ENCODE data around the gene CD247. TPM values are rescaled to one million over a fixed set of nuclear protein-coding genes. Genes with fewer than 3 reads are reported as not detected.

CD247 gene
- total RNA-seq, 1 experiment from 2014 or later = not detected

GRCh38 chr1:167488786-167489185, 29.5 kb downstream of the CD247 start:
- intact Hi-C loops (cut with micrococcal nuclease) = no loop called here
- ATAC-seq = no peak
- no peak for TF ChIP-seq EZH2phosphoT487 (IDR thresholded peaks at IDR 0.05; ENCODE audit: borderline replicate concordance, low read length)
- TF ChIP-seq EZH2 (IDR thresholded peaks at IDR 0.05; ENCODE audit: low read length, unreplicated experiment) = no peak
- Histone ChIP-seq H3K4me2 (ENCODE audit: low read length) (no peak overlapping the region), H3K79me2 (ENCODE audit: low read length) (no peaks in the 10 kb centered on the region), H3K36me3 (ENCODE audit: low read depth, low read length) (no peaks in the 10 kb centered on the region), H3F3A (ENCODE audit: low read length, unreplicated experiment) (no peaks in the 10 kb centered on the region), H3K9ac (ENCODE audit: low read length) (no peak overlapping the region), H2AFZ (ENCODE audit: low read length) (no peak overlapping the region), H3K4me1 (ENCODE audit: insufficient read depth, low read length) (no peaks in the 10 kb centered on the region), H3K4me3 (ENCODE audit: low read length) (no peak overlapping the region), H3K27ac (ENCODE audit: low read length) (no peak overlapping the region), H3K9me2 (replicated peaks; ENCODE audit: low read length) (no peaks in the 10 kb centered on the region), H3K9me3 (ENCODE audit: low read length) (no peaks in the 10 kb centered on the region), H3K27me3 (ENCODE audit: low read length) (peaks cover 12% of the 10 kb centered on the region), H4K20me1 (ENCODE audit: low read length) (no peaks in the 10 kb centered on the region)
- CTCF ChIA-PET = no interaction called here
- POLR2A ChIA-PET (ENCODE audit: unreplicated experiment) = no interaction called here
- DNase-seq = no peak
- no TSS peak for BruUV-seq (replicated peaks)

- ChIA-PET CTCF (no interaction called here), POLR2A (ENCODE audit: unreplicated experiment) (no interaction called here)
- H4K20me1 ChIP-seq (ENCODE audit: low read length) = no peaks in the 10 kb centered on the region
- H3K4me1 ChIP-seq (ENCODE audit: insufficient read depth, low read length) = no peaks in the 10 kb centered on the region
- no peaks in the 10 kb centered on the region for H3F3A ChIP-seq (ENCODE audit: low read length, unreplicated experiment)
- no peak for DNase-seq
- H3K27me3 ChIP-seq (ENCODE audit: low read length) = peaks cover 5% of the 10 kb centered on the region; the same call in 1 of the 2 replicates
- no peaks in the 10 kb centered on the region for H3K36me3 ChIP-seq (ENCODE audit: low read depth, low read length)
- no peak overlapping the region for H3K9ac ChIP-seq (ENCODE audit: low read length)
- no TSS peak for BruUV-seq (replicated peaks)
- H3K9me3 ChIP-seq (ENCODE audit: low read length) = no peaks in the 10 kb centered on the region
- H3K27ac ChIP-seq (ENCODE audit: low read length) = no peak overlapping the region
- H3K4me3 ChIP-seq (ENCODE audit: low read length) = no peak overlapping the region
- no peaks in the 10 kb centered on the region for H3K9me2 ChIP-seq (replicated peaks; ENCODE audit: low read length)
- no peak overlapping the region for H2AFZ ChIP-seq (ENCODE audit: low read length)
- intact Hi-C loops (cut with micrococcal nuclease) = no loop called here
- no peak overlapping the region for H3K4me2 ChIP-seq (ENCODE audit: low read length)
- no peak for ATAC-seq
- TF ChIP-seq EZH2phosphoT487 (IDR thresholded peaks at IDR 0.05; ENCODE audit: borderline replicate concordance, low read length) (no peak), EZH2 (IDR thresholded peaks at IDR 0.05; ENCODE audit: low read length, unreplicated experiment) (no peak), CTCF (conservative IDR thresholded peaks at IDR 0.05; ENCODE audit: low read depth, low read length) (no peak)
- no peaks in the 10 kb centered on the region for H3K79me2 ChIP-seq (ENCODE audit: low read length)
Measured at GRCh38 chr1:167487614-167488013, 30.7 kb downstream of the CD247 start.

- BruUV-seq (replicated peaks) = no TSS peak
- CTCF ChIA-PET = no interaction called here
- H3K4me1 ChIP-seq (ENCODE audit: insufficient read depth, low read length) = no peaks in the 10 kb centered on the region
- H3K4me3 ChIP-seq (ENCODE audit: low read length) = no peak overlapping the region
- no peak for TF ChIP-seq CTCF (conservative IDR thresholded peaks at IDR 0.05; ENCODE audit: low read depth, low read length)
- TF ChIP-seq EZH2 (IDR thresholded peaks at IDR 0.05; ENCODE audit: low read length, unreplicated experiment) = no peak
- TF ChIP-seq EZH2phosphoT487 (IDR thresholded peaks at IDR 0.05; ENCODE audit: borderline replicate concordance, low read length) = no peak
- no peaks in the 10 kb centered on the region for H4K20me1 ChIP-seq (ENCODE audit: low read length)
- no peak overlapping the region for H3K4me2 ChIP-seq (ENCODE audit: low read length)
- no peaks in the 10 kb centered on the region for H3K27me3 ChIP-seq (ENCODE audit: low read length)
- H3K9me2 ChIP-seq (replicated peaks; ENCODE audit: low read length) = no peaks in the 10 kb centered on the region
- H3K9me3 ChIP-seq (ENCODE audit: low read length) = no peaks in the 10 kb centered on the region
- DNase-seq (no peak), ATAC-seq (no peak)
- no peaks in the 10 kb centered on the region for H3K79me2 ChIP-seq (ENCODE audit: low read length)
- H3K27ac ChIP-seq (ENCODE audit: low read length) = no peak overlapping the region
- H3K36me3 ChIP-seq (ENCODE audit: low read depth, low read length) = no peaks in the 10 kb centered on the region
- H3K9ac ChIP-seq (ENCODE audit: low read length) = no peak overlapping the region
- POLR2A ChIA-PET (ENCODE audit: unreplicated experiment) = no interaction called here
- no peaks in the 10 kb centered on the region for H3F3A ChIP-seq (ENCODE audit: low read length, unreplicated experiment)
- no peak overlapping the region for H2AFZ ChIP-seq (ENCODE audit: low read length)
- intact Hi-C loops (cut with micrococcal nuclease) = no loop called here
Measured at GRCh38 chr1:167486090-167486824, 32.1 kb downstream of the CD247 start.
